ENCODE data around the gene PTPN2. TPM values are rescaled to one million over a fixed set of nuclear protein-coding genes. Genes with fewer than 3 reads are reported as not detected.

PTPN2 gene
- total and polyA plus RNA-seq, 9 of the 15 experiments (the other 6 are each of a cell fraction or from before 2014, with no cell fraction given), result 36.6 to 66.4 (median 43.8) TPM

GRCh38 chr18:12844391-12844790 lies 39.6 kb downstream of the PTPN2 start:
- Histone ChIP-seq H3K27me3 (ENCODE audit: control insufficient read depth in 2 of 2, insufficient read depth in 2 of 2, low read length in 2 of 2) (no peaks in the 10 kb centered on the region), H3K9ac (ENCODE audit: insufficient read depth in 1 of 2, low read depth in 2 of 2, low read length in 2 of 2) (no peak overlapping the region), H3K4me1 (replicated peaks in 1 of 2; ENCODE audit: control insufficient read depth in 2 of 2, insufficient read depth in 2 of 2, low read length in 2 of 2) (peaks cover 4 to 17% of the 10 kb centered on the region in 2 experiments; a peak in 3 of 5 replicates), H3K9me1 (ENCODE audit: control insufficient read depth, insufficient read depth, low read length) (no peaks in the 10 kb centered on the region), H2AFZ (ENCODE audit: low read depth, low read length) (no peak overlapping the region), H3K4me2 (ENCODE audit: insufficient read depth, low read length) (no peak overlapping the region), H4K20me1 (replicated peaks; ENCODE audit: control insufficient read depth, insufficient read depth, low read length) (peaks cover 7% of the 10 kb centered on the region; the same call in 1 of the 2 replicates), H3K79me2 (ENCODE audit: control insufficient read depth, insufficient read depth, low read length) (peaks cover 17% of the 10 kb centered on the region), H3K4me3 (no peak overlapping the region), H3K27ac (ENCODE audit: extremely low read depth, low read depth, low read length) (no peak overlapping the region), H3K36me3 (ENCODE audit: control insufficient read depth, insufficient read depth, low read length) (peaks cover 15% of the 10 kb centered on the region; the same call in 2 of the 3 replicates), H3K9me3 (replicated peaks; ENCODE audit: control insufficient read depth, insufficient read depth, low read depth, low read length) (no peaks in the 10 kb centered on the region)
- FAIRE-seq, result no peak
- CTCF ChIA-PET (ENCODE audit: low intra/inter-chr PET ratio), result no interaction called here
- no peak for ATAC-seq
- 56% methylated on average over 2 of the region's 2 CpGs for WGBS (ENCODE audit: insufficient coverage, low coverage, missing lambda C conversion rate)
- in situ Hi-C loops (cut with MboI) (no loop called here), intact Hi-C loops (cut with micrococcal nuclease) (no loop called here)
- DNase-seq (ENCODE audit: extremely low read depth in 1 of 4, low spot score in 3 of 4), result no peak
- no TSS peak for BruUV-seq (replicated peaks)
- POLR2A ChIA-PET, result interaction anchor here (0.8 to 2.0 kb wide), 4 partner anchors 8 to 78 kb away, joined by 3 to 8 read pairs (median 4); partner anchors contain the start of gene PTPN2
- TF ChIP-seq ZNF511 (CRISPR knock-in tag; IDR thresholded peaks at IDR 0.05) (no peak), ZNF699 (CRISPR knock-in tag; IDR thresholded peaks at IDR 0.05; ENCODE audit: insufficient replicate concordance) (no peak), BCL6 (CRISPR knock-in tag; IDR thresholded peaks at IDR 0.05) (no peak), ZNF655 (CRISPR knock-in tag; IDR thresholded peaks at IDR 0.05) (no peak), THRB (CRISPR knock-in tag; conservative IDR thresholded peaks at IDR 0.05) (no peak), RFX5 (IDR thresholded peaks at IDR 0.05; ENCODE audit: low read depth, low read length) (no peak), ZNF140 (CRISPR knock-in tag; IDR thresholded peaks at IDR 0.05) (no peak), NFATC3 (IDR thresholded peaks at IDR 0.05) (no peak), HEY1 (CRISPR knock-in tag; IDR thresholded peaks at IDR 0.05; ENCODE audit: borderline replicate concordance) (no peak), SLC30A9 (CRISPR knock-in tag; IDR thresholded peaks at IDR 0.05) (no peak), ZSCAN32 (CRISPR knock-in tag; IDR thresholded peaks at IDR 0.05) (no peak), NBN (IDR thresholded peaks at IDR 0.05; ENCODE audit: low read depth) (no peak), HDAC1 (IDR thresholded peaks at IDR 0.05) (no peak), RBM17 (IDR thresholded peaks at IDR 0.05; ENCODE audit: borderline replicate concordance, low read depth, low read length) (no peak)

Measured in K562 (cell line).